ENCODE data around the gene SIRPB2.

SIRPB2 gene

GRCh38 chr20:1446536-1446935 is 44.7 kb downstream of the SIRPB2 start:
- Histone ChIP-seq H3K27ac (ENCODE audit: low read depth, low read length) (no peak overlapping the region), H3K9me3 (ENCODE audit: insufficient read depth, low read depth, low read length) (peaks cover 6% of the 10 kb centered on the region), H2AK5ac (ENCODE audit: low read length) (no peak overlapping the region), H3K4ac (ENCODE audit: low read depth, low read length) (no peak overlapping the region), H4K12ac (ENCODE audit: low read depth, low read length) (no peak overlapping the region), H3K79me1 (ENCODE audit: low read length) (no peaks in the 10 kb centered on the region), H3K79me2 (ENCODE audit: control insufficient read depth, insufficient read depth, low read length, poor library complexity) (no peaks in the 10 kb centered on the region), H3K23ac (ENCODE audit: low read length) (no peak overlapping the region), H2BK5ac (ENCODE audit: low read depth, low read length, poor library complexity) (no peak overlapping the region), H3K36me3 (ENCODE audit: control insufficient read depth in 1 of 2, insufficient read depth in 2 of 2, low read length in 2 of 2) (peaks cover 50 to 81% of the 10 kb centered on the region in 2 experiments), H3K18ac (ENCODE audit: low read length) (no peak overlapping the region), H3K4me2 (ENCODE audit: low read length) (no peak overlapping the region), H3K14ac (ENCODE audit: low read length) (no peak overlapping the region), H4K8ac (ENCODE audit: low read depth, low read length) (no peak overlapping the region), H2BK12ac (ENCODE audit: low read length) (no peak overlapping the region), H3K4me1 (ENCODE audit: control insufficient read depth in 1 of 2, insufficient read depth in 2 of 2, low read length in 2 of 2) (no peaks in the 10 kb centered on the region), H3K9ac (ENCODE audit: low read length) (no peak overlapping the region), H4K91ac (ENCODE audit: low read depth, low read length) (no peak overlapping the region), H2BK120ac (ENCODE audit: insufficient read depth, low read length, poor library complexity) (no peak overlapping the region), H3K27me3 (ENCODE audit: insufficient read depth, low read length) (no peaks in the 10 kb centered on the region), H2AFZ (ENCODE audit: insufficient read depth, low read length, poor library complexity) (no peak overlapping the region), H3K4me3 (ENCODE audit: low read depth, low read length) (no peak overlapping the region)
- no CpG with 5 or more reads among the region's 1 CpG for WGBS (ENCODE audit: extremely low coverage, insufficient coverage, insufficient read length)
- no peak for DNase-seq

- Histone ChIP-seq H3K4me2 (ENCODE audit: low read length) (no peak overlapping the region), H3K4me3 (ENCODE audit: low read depth, low read length) (no peak overlapping the region), H3K79me2 (ENCODE audit: control insufficient read depth, insufficient read depth, low read length, poor library complexity) (no peaks in the 10 kb centered on the region), H4K91ac (ENCODE audit: low read depth, low read length) (no peak overlapping the region), H2AK5ac (ENCODE audit: low read length) (no peak overlapping the region), H3K27ac (ENCODE audit: low read depth, low read length) (no peak overlapping the region), H3K4me1 (ENCODE audit: control insufficient read depth in 1 of 2, insufficient read depth in 2 of 2, low read length in 2 of 2) (no peaks in the 10 kb centered on the region), H2BK120ac (ENCODE audit: insufficient read depth, low read length, poor library complexity) (no peak overlapping the region), H2BK12ac (ENCODE audit: low read length) (no peak overlapping the region), H3K18ac (ENCODE audit: low read length) (no peak overlapping the region), H2AFZ (ENCODE audit: insufficient read depth, low read length, poor library complexity) (no peak overlapping the region), H4K12ac (ENCODE audit: low read depth, low read length) (no peak overlapping the region), H2BK5ac (ENCODE audit: low read depth, low read length, poor library complexity) (no peak overlapping the region), H4K8ac (ENCODE audit: low read depth, low read length) (no peak overlapping the region), H3K9ac (ENCODE audit: low read length) (no peak overlapping the region), H3K79me1 (ENCODE audit: low read length) (no peaks in the 10 kb centered on the region), H3K27me3 (ENCODE audit: insufficient read depth, low read length) (no peaks in the 10 kb centered on the region), H3K36me3 (ENCODE audit: control insufficient read depth in 1 of 2, insufficient read depth in 2 of 2, low read length in 2 of 2) (peaks cover 36 to 61% of the 10 kb centered on the region in 2 experiments), H3K23ac (ENCODE audit: low read length) (no peak overlapping the region), H3K14ac (ENCODE audit: low read length) (no peak overlapping the region), H3K9me3 (ENCODE audit: insufficient read depth, low read depth, low read length) (peaks cover 2% of the 10 kb centered on the region), H3K4ac (ENCODE audit: low read depth, low read length) (no peak overlapping the region)
- no peak for DNase-seq
- WGBS (ENCODE audit: extremely low coverage, insufficient coverage, insufficient read length) = no CpG with 5 or more reads among the region's 5 CpGs
Observed at GRCh38 chr20:1443085-1443484, 48.1 kb downstream of the SIRPB2 start.

- Histone ChIP-seq H3K23ac (ENCODE audit: low read length) (no peak overlapping the region), H4K8ac (ENCODE audit: low read depth, low read length) (no peak overlapping the region), H4K91ac (ENCODE audit: low read depth, low read length) (no peak overlapping the region), H2BK120ac (ENCODE audit: insufficient read depth, low read length, poor library complexity) (no peak overlapping the region), H3K14ac (ENCODE audit: low read length) (no peak overlapping the region), H3K18ac (ENCODE audit: low read length) (no peak overlapping the region), H3K4me3 (ENCODE audit: low read depth, low read length) (no peak overlapping the region), H3K36me3 (ENCODE audit: control insufficient read depth in 1 of 2, insufficient read depth in 2 of 2, low read length in 2 of 2) (peaks cover 35 to 57% of the 10 kb centered on the region in 2 experiments), H3K4me2 (ENCODE audit: low read length) (no peak overlapping the region), H3K9ac (ENCODE audit: low read length) (no peak overlapping the region), H3K9me3 (ENCODE audit: insufficient read depth, low read depth, low read length) (peaks cover 2% of the 10 kb centered on the region), H2AK5ac (ENCODE audit: low read length) (no peak overlapping the region), H3K27me3 (ENCODE audit: insufficient read depth, low read length) (no peaks in the 10 kb centered on the region), H4K12ac (ENCODE audit: low read depth, low read length) (no peak overlapping the region), H2BK5ac (ENCODE audit: low read depth, low read length, poor library complexity) (no peak overlapping the region), H3K27ac (ENCODE audit: low read depth, low read length) (no peak overlapping the region), H2BK12ac (ENCODE audit: low read length) (no peak overlapping the region), H3K79me1 (ENCODE audit: low read length) (no peaks in the 10 kb centered on the region), H3K79me2 (ENCODE audit: control insufficient read depth, insufficient read depth, low read length, poor library complexity) (no peaks in the 10 kb centered on the region), H3K4me1 (ENCODE audit: control insufficient read depth in 1 of 2, insufficient read depth in 2 of 2, low read length in 2 of 2) (no peaks in the 10 kb centered on the region), H3K4ac (ENCODE audit: low read depth, low read length) (no peak overlapping the region), H2AFZ (ENCODE audit: insufficient read depth, low read length, poor library complexity) (no peak overlapping the region)
- no CpG with 5 or more reads among the region's 2 CpGs for WGBS (ENCODE audit: extremely low coverage, insufficient coverage, insufficient read length)
- DNase-seq = no peak
Observed at GRCh38 chr20:1442304-1442703, 48.9 kb downstream of the SIRPB2 start.

DNA sequence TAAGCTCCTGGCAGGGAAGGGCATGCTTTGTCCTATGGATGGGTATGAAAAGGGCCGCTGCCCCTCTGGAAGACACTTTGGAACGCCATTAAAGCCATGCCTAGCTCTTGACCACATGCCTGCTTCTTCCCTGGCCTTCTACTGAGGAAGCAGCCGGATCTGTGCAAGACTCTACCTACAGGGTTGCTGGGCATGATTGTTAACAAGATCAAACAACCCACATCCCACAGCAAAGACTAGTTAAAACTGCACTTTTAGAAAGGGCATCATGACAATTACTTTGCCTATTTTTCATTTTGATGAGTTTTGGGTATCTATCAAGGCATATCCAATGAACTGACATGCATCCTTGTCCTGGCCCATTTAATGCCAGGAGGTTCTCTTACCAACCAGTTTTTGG is 50.1 kb downstream of the SIRPB2 start:
- Histone ChIP-seq H3K27ac (ENCODE audit: low read depth, low read length) (no peak overlapping the region), H3K4me2 (ENCODE audit: low read length) (no peak overlapping the region), H3K79me1 (ENCODE audit: low read length) (no peaks in the 10 kb centered on the region), H2BK120ac (ENCODE audit: insufficient read depth, low read length, poor library complexity) (no peak overlapping the region), H3K4me1 (ENCODE audit: control insufficient read depth in 1 of 2, insufficient read depth in 2 of 2, low read length in 2 of 2) (no peaks in the 10 kb centered on the region), H3K27me3 (ENCODE audit: insufficient read depth, low read length) (no peaks in the 10 kb centered on the region), H2AFZ (ENCODE audit: insufficient read depth, low read length, poor library complexity) (no peak overlapping the region), H3K14ac (ENCODE audit: low read length) (no peak overlapping the region), H4K12ac (ENCODE audit: low read depth, low read length) (no peak overlapping the region), H3K79me2 (ENCODE audit: control insufficient read depth, insufficient read depth, low read length, poor library complexity) (no peaks in the 10 kb centered on the region), H3K4ac (ENCODE audit: low read depth, low read length) (no peak overlapping the region), H2BK5ac (ENCODE audit: low read depth, low read length, poor library complexity) (no peak overlapping the region), H3K36me3 (ENCODE audit: control insufficient read depth in 1 of 2, insufficient read depth in 2 of 2, low read length in 2 of 2) (peaks cover 34 to 46% of the 10 kb centered on the region in 2 experiments), H4K8ac (ENCODE audit: low read depth, low read length) (no peak overlapping the region), H3K23ac (ENCODE audit: low read length) (no peak overlapping the region), H2AK5ac (ENCODE audit: low read length) (no peak overlapping the region), H4K91ac (ENCODE audit: low read depth, low read length) (no peak overlapping the region), H2BK12ac (ENCODE audit: low read length) (no peak overlapping the region), H3K9me3 (ENCODE audit: insufficient read depth, low read depth, low read length) (peaks cover 2% of the 10 kb centered on the region), H3K18ac (ENCODE audit: low read length) (no peak overlapping the region), H3K9ac (ENCODE audit: low read length) (no peak overlapping the region), H3K4me3 (ENCODE audit: low read depth, low read length) (no peak overlapping the region)
- DNase-seq = no peak
- WGBS (ENCODE audit: extremely low coverage, insufficient coverage, insufficient read length) = no CpG with 5 or more reads among the region's 3 CpGs
